ENCODE results near the gene TNFAIP8L2. TPM values are rescaled to one million over a fixed set of nuclear protein-coding genes. Genes with fewer than 3 reads are reported as not detected.

The TNFAIP8L2 gene
- total and polyA plus RNA-seq, 2 of the 8 experiments (the other 6 are each of a cell fraction or from before 2014, with no cell fraction given) = not detected

DNA sequence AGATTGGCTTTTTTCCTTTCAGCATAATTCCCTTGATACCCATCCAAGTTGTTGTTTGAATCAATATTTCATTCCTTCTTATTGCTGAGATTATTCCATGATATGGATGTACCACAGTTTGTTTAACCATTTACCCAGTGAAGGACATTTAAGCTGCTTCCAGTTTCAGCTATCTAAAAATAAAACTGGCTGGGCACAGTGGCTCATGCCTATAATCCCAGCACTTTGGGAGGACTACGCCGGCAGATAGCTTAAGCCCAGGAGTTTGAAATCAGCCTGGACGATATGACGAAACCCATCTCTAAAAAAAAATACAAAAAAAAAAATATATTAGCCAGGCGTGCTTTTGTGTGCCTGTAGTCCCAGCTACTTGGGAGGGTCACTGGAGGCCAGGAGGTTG, 42.6 kb upstream of the TNFAIP8L2 start:
- no peak overlapping the region for H3K9ac ChIP-seq (replicated peaks in 1 of 4; ENCODE audit: extremely low read depth in 1 of 4, low read depth in 3 of 4, low read length in 3 of 4)
- no peak overlapping the region for H2AK5ac ChIP-seq (ENCODE audit: low read depth, low read length)
- H3K14ac ChIP-seq (ENCODE audit: insufficient read length) = no peak overlapping the region
- H4K5ac ChIP-seq (ENCODE audit: insufficient read length, low read depth, low read length) = no peak overlapping the region
- no peak overlapping the region for H2BK20ac ChIP-seq (ENCODE audit: low read length)
- H4K8ac ChIP-seq (ENCODE audit: extremely low read depth, insufficient read depth, low read length) = no peak overlapping the region
- H3K4me3 ChIP-seq (ENCODE audit: extremely low read depth in 1 of 4, insufficient read depth in 2 of 4, low read depth in 3 of 4, low read length in 4 of 4) = no peak overlapping the region
- no peak overlapping the region for H3K56ac ChIP-seq (replicated peaks; ENCODE audit: insufficient read length, low read depth, low read length)
- TF ChIP-seq GABPA (IDR thresholded peaks at IDR 0.05; ENCODE audit: borderline replicate concordance, insufficient read depth, low read length) = no peak
- TF ChIP-seq HDAC2 (IDR thresholded peaks at IDR 0.05; ENCODE audit: borderline replicate concordance in 1 of 2, low read depth in 2 of 2, low read length in 2 of 2) = no peak
- TF ChIP-seq TEAD4 (IDR thresholded peaks at IDR 0.05; ENCODE audit: low read depth, low read length) = no peak
- TF ChIP-seq FOSL1 (IDR thresholded peaks at IDR 0.05; ENCODE audit: insufficient read depth, low read depth, low read length) = no peak
- TF ChIP-seq SP4 (IDR thresholded peaks at IDR 0.05; ENCODE audit: low read length) = no peak
- no peak for TF ChIP-seq KDM5A (IDR thresholded peaks at IDR 0.05; ENCODE audit: low read length)
- TF ChIP-seq KDM1A (IDR thresholded peaks at IDR 0.05; ENCODE audit: borderline replicate concordance, low read length) = no peak
- TF ChIP-seq, protein P1, sequence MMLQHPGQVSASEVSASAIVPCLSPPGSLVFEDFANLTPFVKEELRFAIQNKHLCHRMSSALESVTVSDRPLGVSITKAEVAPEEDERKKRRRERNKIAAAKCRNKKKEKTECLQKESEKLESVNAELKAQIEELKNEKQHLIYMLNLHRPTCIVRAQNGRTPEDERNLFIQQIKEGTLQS (IDR thresholded peaks at IDR 0.05; ENCODE audit: insufficient read depth, low read depth, low read length) = no peak
- no peak for TF ChIP-seq POLR2A (IDR thresholded peaks at IDR 0.05; ENCODE audit: control extremely low read depth in 1 of 2, low read depth in 2 of 2, low read length in 2 of 2)
- no peak for TF ChIP-seq BACH1 (IDR thresholded peaks at IDR 0.05; ENCODE audit: low read length)
- H3K4me2 ChIP-seq (ENCODE audit: insufficient read depth in 1 of 2, low read depth in 2 of 2, low read length in 2 of 2) = no peak overlapping the region
- no peak overlapping the region for H3K18ac ChIP-seq (ENCODE audit: extremely low read depth, low read length)
- FAIRE-seq (no peak), DNase-seq (ENCODE audit: low read depth in 1 of 2, low spot score in 2 of 2) (no peak)
- H3K23ac ChIP-seq (ENCODE audit: insufficient read length) = no peak overlapping the region
- no peak overlapping the region for H2BK15ac ChIP-seq (ENCODE audit: low read length)
- POLR2A ChIA-PET (ENCODE audit: partially characterized antibody) = interaction anchor here (1.0 kb wide), 1 partner anchor 17 kb away, joined by 6 read pairs; no protein-coding TSS in a partner anchor
- no peak overlapping the region for H2AFZ ChIP-seq (ENCODE audit: low read length)
- H3K9me3 ChIP-seq (ENCODE audit: insufficient read depth in 2 of 2, low read depth in 1 of 2, low read length in 1 of 2) = no peaks in the 10 kb centered on the region
- H3K4ac ChIP-seq (replicated peaks; ENCODE audit: insufficient read length, low read depth, low read length) = no peak overlapping the region
- no peak overlapping the region for H2BK5ac ChIP-seq (ENCODE audit: low read depth, low read length)
- H3K27ac ChIP-seq (ENCODE audit: low read depth, low read length) = no peak overlapping the region
- H4K20me1 ChIP-seq (replicated peaks in 1 of 2; ENCODE audit: control insufficient read depth in 1 of 2, insufficient read depth in 2 of 2, low read length in 2 of 2) = no peaks in the 10 kb centered on the region
- no peaks in the 10 kb centered on the region for H3K79me1 ChIP-seq (ENCODE audit: low read depth, low read length)
- H3K23me2 ChIP-seq (ENCODE audit: low read depth, low read length) = no peaks in the 10 kb centered on the region
- H3K27me3 ChIP-seq (replicated peaks in 1 of 4; ENCODE audit: control insufficient read depth in 3 of 4, extremely low read depth in 1 of 4, insufficient read depth in 3 of 4, low read length in 3 of 4) = no peaks in the 10 kb centered on the region
- H2BK12ac ChIP-seq (ENCODE audit: low read depth, low read length) = no peak overlapping the region
- H3K4me1 ChIP-seq (replicated peaks in 1 of 4; ENCODE audit: control insufficient read depth in 3 of 4, insufficient read depth in 4 of 4, low read length in 3 of 4) = no peaks in the 10 kb centered on the region
- H3K79me2 ChIP-seq (ENCODE audit: control insufficient read depth in 1 of 2, insufficient read depth in 2 of 2, low read length in 2 of 2) = no peaks in the 10 kb centered on the region
- CTCF ChIA-PET (ENCODE audit: partially characterized antibody) = interaction anchor here (0.6 to 7.3 kb wide), 5 partner anchors 13 to 621 kb away, joined by 3 to 64 read pairs (median 5); partner anchors contain the start of gene TNFAIP8L2
- WGBS, 2 experiments (ENCODE audit: extremely low coverage in 1 of 2, insufficient coverage in 1 of 2, insufficient read length in 1 of 2, insufficient replicate concordance in 2 of 2, low coverage in 1 of 2, low lambda C conversion rate in 2 of 2, missing lambda C conversion rate in 1 of 2) = 95% methylated on average over 5 of the region's 5 CpGs; no CpG with 5 or more reads in 1 of the 2 experiments
- no peak overlapping the region for H2BK120ac ChIP-seq (replicated peaks; ENCODE audit: low read depth, low read length)
- H4K91ac ChIP-seq (replicated peaks; ENCODE audit: insufficient read length, low read length) = no peak overlapping the region
- no peaks in the 10 kb centered on the region for H3K36me3 ChIP-seq (ENCODE audit: control insufficient read depth in 2 of 4, insufficient read depth in 4 of 4, low read length in 3 of 4)

All from H1 (cell line).